Fibroblast of villous mesenchyme (primary cell): Measurements from ENCODE around the gene LAP3. TPM values are rescaled to one million over a fixed set of nuclear protein-coding genes. Genes with fewer than 3 reads are reported as not detected.
A peak's percentile ranks its signal among the peaks of the same experiment; 100 is the strongest.

ENCODE experiments used
- DNase-seq: peaks from one replicate; pipeline ENCODE4 v3.0.0-alpha.2; 2010; ENCODE audit warnings: low read depth
- H3K4me3 ChIP-seq: 2 replicates; pipeline ENCODE4 v1.5.1; 2011; ENCODE audit warnings: low read depth, mild to moderate bottlenecking, low read length
- CTCF ChIP-seq: IDR thresholded peaks from 2 replicates; pipeline ENCODE4 v1.5.1; 2012; ENCODE audit warnings: low read depth, mild to moderate bottlenecking, low read length; ENCODE audit not compliant: insufficient read depth
- total RNA-seq: library from RNA; depleted of rRNA; stranded (reverse); fragments of >200 nt; gene quantifications from 2 replicates; pipeline ENCODE4 v1.2.3, GENCODE V29; 2012

The LAP3 gene
- total RNA-seq, 1 donor: 94.6 TPM

- peak; percentile 54 for DNase-seq
- H3K4me3 ChIP-seq: peak overlapping the region; percentile 85
These were observed 1.5 kb downstream of the LAP3 start for GRCh38 chr4:17578482-17578891.

GRCh38 chr4:17580969-17581368 lies 4.0 kb downstream of the LAP3 start:
- no peak for DNase-seq
- no peak overlapping the region for H3K4me3 ChIP-seq
- TF ChIP-seq CTCF: no peak

More at GRCh38 chr4:17578482-17578891, 1.5 kb downstream of the LAP3 start:
- no peak for TF ChIP-seq CTCF

GRCh38 chr4:17583276-17583675 lies 6.3 kb downstream of the LAP3 start:
- H3K4me3 ChIP-seq: no peak overlapping the region
- no peak for TF ChIP-seq CTCF
- DNase-seq: no peak

- TF ChIP-seq CTCF: no peak
- no peak overlapping the region for H3K4me3 ChIP-seq
- no peak for DNase-seq
These were observed 6.9 kb downstream of the LAP3 start for GRCh38 chr4:17583941-17584340.

GRCh38 chr4:17584521-17585213 lies 7.7 kb downstream of the LAP3 start:
- DNase-seq: no peak
- no peak overlapping the region for H3K4me3 ChIP-seq
- no peak for TF ChIP-seq CTCF

- no peak for DNase-seq
These were observed 10.3 kb downstream of the LAP3 start for GRCh38 chr4:17587094-17587822.

More at GRCh38 chr4:17587094-17587822, 10.3 kb downstream of the LAP3 start:
- H3K4me3 ChIP-seq: no peak overlapping the region
- no peak for TF ChIP-seq CTCF
